ENCODE measurements around the gene RREB1.
"Not testable (repeated sequence)": the region's sequence is repeated elsewhere in the genome, so short reads cannot be mapped to it uniquely, and the experiment has no call there.

The RREB1 gene

GRCh38 chr6:7262746-7263518 is 155.2 kb downstream of the RREB1 start:
- Histone ChIP-seq H3K79me2 (ENCODE audit: insufficient read depth, low read length) (no peaks in the 10 kb centered on the region), H3K27ac (ENCODE audit: low read depth, low read length) (no peak overlapping the region), H3K36me3 (ENCODE audit: low read length) (no peaks in the 10 kb centered on the region), H4K20me1 (ENCODE audit: low read depth, low read length) (no peaks in the 10 kb centered on the region), H3K4me3 (ENCODE audit: insufficient read depth, low read length, poor library complexity, severe bottlenecking) (no peak overlapping the region), H3K9me3 (ENCODE audit: insufficient read depth, low read length) (no peaks in the 10 kb centered on the region), H2AFZ (ENCODE audit: low read depth, low read length, severe bottlenecking) (no peak overlapping the region), H3K4me2 (ENCODE audit: low read depth, low read length, poor library complexity, severe bottlenecking) (no peak overlapping the region), H3K9ac (ENCODE audit: low read length) (no peak overlapping the region), H3K27me3 (ENCODE audit: low read length) (no peaks in the 10 kb centered on the region), H3K9me2 (replicated peaks; ENCODE audit: insufficient read depth, low read length) (no peaks in the 10 kb centered on the region), H3F3A (ENCODE audit: insufficient read depth) (no peaks in the 10 kb centered on the region)
- TF ChIP-seq EZH2phosphoT487 (conservative IDR thresholded peaks at IDR 0.05; ENCODE audit: low read length): no peak
- TF ChIP-seq, protein P1, sequence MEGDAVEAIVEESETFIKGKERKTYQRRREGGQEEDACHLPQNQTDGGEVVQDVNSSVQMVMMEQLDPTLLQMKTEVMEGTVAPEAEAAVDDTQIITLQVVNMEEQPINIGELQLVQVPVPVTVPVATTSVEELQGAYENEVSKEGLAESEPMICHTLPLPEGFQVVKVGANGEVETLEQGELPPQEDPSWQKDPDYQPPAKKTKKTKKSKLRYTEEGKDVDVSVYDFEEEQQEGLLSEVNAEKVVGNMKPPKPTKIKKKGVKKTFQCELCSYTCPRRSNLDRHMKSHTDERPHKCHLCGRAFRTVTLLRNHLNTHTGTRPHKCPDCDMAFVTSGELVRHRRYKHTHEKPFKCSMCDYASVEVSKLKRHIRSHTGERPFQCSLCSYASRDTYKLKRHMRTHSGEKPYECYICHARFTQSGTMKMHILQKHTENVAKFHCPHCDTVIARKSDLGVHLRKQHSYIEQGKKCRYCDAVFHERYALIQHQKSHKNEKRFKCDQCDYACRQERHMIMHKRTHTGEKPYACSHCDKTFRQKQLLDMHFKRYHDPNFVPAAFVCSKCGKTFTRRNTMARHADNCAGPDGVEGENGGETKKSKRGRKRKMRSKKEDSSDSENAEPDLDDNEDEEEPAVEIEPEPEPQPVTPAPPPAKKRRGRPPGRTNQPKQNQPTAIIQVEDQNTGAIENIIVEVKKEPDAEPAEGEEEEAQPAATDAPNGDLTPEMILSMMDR (IDR thresholded peaks at IDR 0.05; ENCODE audit: insufficient read depth, low read length, poor library complexity, severe bottlenecking): no peak

GRCh38 chr6:7263519-7263805 is 155.7 kb downstream of the RREB1 start:
- H3F3A ChIP-seq (ENCODE audit: insufficient read depth): not testable (repeated sequence)

DNA sequence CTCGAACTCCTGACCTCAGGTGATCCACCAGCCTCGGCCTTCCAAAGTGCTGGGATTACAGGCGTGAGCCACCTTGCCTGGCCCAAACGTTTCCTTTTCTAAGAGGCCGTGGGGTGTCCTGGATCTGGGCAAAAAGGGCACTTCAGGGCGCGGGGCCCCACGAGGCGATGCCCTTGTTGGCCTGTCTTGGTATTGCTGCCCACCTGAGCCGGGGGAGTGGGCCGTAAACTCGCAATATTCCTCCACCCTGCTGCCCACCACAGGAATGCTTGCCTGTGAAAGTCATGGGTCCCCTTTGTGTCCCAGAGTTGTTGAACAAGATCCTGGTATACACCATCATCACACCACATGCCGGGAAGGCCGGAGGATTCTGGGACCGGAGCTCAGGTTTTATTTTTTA is 156.3 kb downstream of the RREB1 start:
- Histone ChIP-seq H3K27me3 (ENCODE audit: low read length) (no peaks in the 10 kb centered on the region), H3K4me3 (ENCODE audit: insufficient read depth, low read length, poor library complexity, severe bottlenecking) (no peak overlapping the region), H3F3A (ENCODE audit: insufficient read depth) (no peaks in the 10 kb centered on the region), H3K9me2 (replicated peaks; ENCODE audit: insufficient read depth, low read length) (no peaks in the 10 kb centered on the region), H3K27ac (ENCODE audit: low read depth, low read length) (no peak overlapping the region), H3K36me3 (ENCODE audit: low read length) (no peaks in the 10 kb centered on the region), H3K9ac (ENCODE audit: low read length) (no peak overlapping the region), H3K9me3 (ENCODE audit: insufficient read depth, low read length) (no peaks in the 10 kb centered on the region), H4K20me1 (ENCODE audit: low read depth, low read length) (no peaks in the 10 kb centered on the region), H3K79me2 (ENCODE audit: insufficient read depth, low read length) (no peaks in the 10 kb centered on the region), H2AFZ (ENCODE audit: low read depth, low read length, severe bottlenecking) (no peak overlapping the region), H3K4me2 (ENCODE audit: low read depth, low read length, poor library complexity, severe bottlenecking) (no peak overlapping the region)
- no peak for TF ChIP-seq EZH2phosphoT487 (conservative IDR thresholded peaks at IDR 0.05; ENCODE audit: low read length)
- TF ChIP-seq, protein P1 (IDR thresholded peaks at IDR 0.05; ENCODE audit: insufficient read depth, low read length, poor library complexity, severe bottlenecking): no peak

More at GRCh38 chr6:7263519-7263805, 155.7 kb downstream of the RREB1 start:
- H3K27ac ChIP-seq (ENCODE audit: low read depth, low read length); H3K79me2 ChIP-seq (ENCODE audit: insufficient read depth, low read length); H3K36me3 ChIP-seq (ENCODE audit: low read length); H3K4me2 ChIP-seq (ENCODE audit: low read depth, low read length, poor library complexity, severe bottlenecking); H3K9me3 ChIP-seq (ENCODE audit: insufficient read depth, low read length); H4K20me1 ChIP-seq (ENCODE audit: low read depth, low read length); H3K9me2 ChIP-seq (replicated peaks; ENCODE audit: insufficient read depth, low read length); H2AFZ ChIP-seq (ENCODE audit: low read depth, low read length, severe bottlenecking); H3K9ac ChIP-seq (ENCODE audit: low read length); H3K4me3 ChIP-seq (ENCODE audit: insufficient read depth, low read length, poor library complexity, severe bottlenecking); H3K27me3 ChIP-seq (ENCODE audit: low read length): not testable (repeated sequence)

DNA sequence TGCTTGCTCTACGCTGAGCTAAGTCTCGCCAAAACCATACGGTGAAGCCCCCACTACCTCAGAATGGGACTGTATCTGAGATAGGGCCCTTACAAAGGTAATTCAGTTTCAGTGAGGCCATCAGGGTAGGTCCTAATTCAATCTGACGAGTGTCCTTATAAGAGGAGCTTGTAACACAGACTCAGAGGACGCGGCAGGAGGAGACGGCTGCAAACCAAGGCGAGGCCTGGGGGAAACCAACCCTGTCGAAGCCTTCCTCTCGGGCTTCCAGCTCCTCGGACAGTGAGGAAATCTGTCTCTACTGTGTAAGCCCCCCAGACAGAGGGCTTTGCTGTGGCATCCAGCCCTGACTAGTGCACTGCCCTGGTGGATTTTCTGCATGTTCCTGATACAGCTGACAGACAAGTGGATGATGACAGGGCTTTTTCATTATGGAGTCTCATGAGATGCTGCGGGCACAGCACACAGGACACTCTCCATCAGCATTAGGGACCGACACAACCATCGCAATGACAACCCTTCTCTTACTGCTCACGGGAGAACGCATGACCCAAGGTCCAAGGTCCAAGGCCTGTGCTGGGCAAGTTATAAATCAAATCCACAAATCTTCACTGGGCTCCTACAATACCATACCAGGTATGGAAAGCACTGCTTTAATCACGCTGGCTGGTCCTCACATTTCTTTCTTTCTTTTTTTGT is 157.1 kb downstream of the RREB1 start:
- no peaks in the 10 kb centered on the region for H3K36me3 ChIP-seq (ENCODE audit: low read length)

GRCh38 chr6:7265385-7265726 is 157.6 kb downstream of the RREB1 start:
- H3K4me2 ChIP-seq (ENCODE audit: low read depth, low read length, poor library complexity, severe bottlenecking); H3K27me3 ChIP-seq (ENCODE audit: low read length); H3K9me2 ChIP-seq (replicated peaks; ENCODE audit: insufficient read depth, low read length); H3F3A ChIP-seq (ENCODE audit: insufficient read depth); H3K4me3 ChIP-seq (ENCODE audit: insufficient read depth, low read length, poor library complexity, severe bottlenecking); H2AFZ ChIP-seq (ENCODE audit: low read depth, low read length, severe bottlenecking); H3K9ac ChIP-seq (ENCODE audit: low read length); H4K20me1 ChIP-seq (ENCODE audit: low read depth, low read length); H3K36me3 ChIP-seq (ENCODE audit: low read length); H3K79me2 ChIP-seq (ENCODE audit: insufficient read depth, low read length); H3K27ac ChIP-seq (ENCODE audit: low read depth, low read length); H3K9me3 ChIP-seq (ENCODE audit: insufficient read depth, low read length): not testable (repeated sequence)

More for the DNA sequence above, 157.1 kb downstream of the RREB1 start:
- H3K9me2 ChIP-seq (replicated peaks; ENCODE audit: insufficient read depth, low read length): no peaks in the 10 kb centered on the region
- no peak overlapping the region for H3K9ac ChIP-seq (ENCODE audit: low read length)
- no peak overlapping the region for H2AFZ ChIP-seq (ENCODE audit: low read depth, low read length, severe bottlenecking)
- H3K4me2 ChIP-seq (ENCODE audit: low read depth, low read length, poor library complexity, severe bottlenecking): no peak overlapping the region
- H3K79me2 ChIP-seq (ENCODE audit: insufficient read depth, low read length): no peaks in the 10 kb centered on the region
- no peak for TF ChIP-seq EZH2phosphoT487 (conservative IDR thresholded peaks at IDR 0.05; ENCODE audit: low read length)
- TF ChIP-seq, protein P1 (IDR thresholded peaks at IDR 0.05; ENCODE audit: insufficient read depth, low read length, poor library complexity, severe bottlenecking): no peak
- no peak overlapping the region for H3K27ac ChIP-seq (ENCODE audit: low read depth, low read length)
- no peaks in the 10 kb centered on the region for H4K20me1 ChIP-seq (ENCODE audit: low read depth, low read length)
- H3K4me3 ChIP-seq (ENCODE audit: insufficient read depth, low read length, poor library complexity, severe bottlenecking): no peak overlapping the region
- no peaks in the 10 kb centered on the region for H3K27me3 ChIP-seq (ENCODE audit: low read length)
- H3F3A ChIP-seq (ENCODE audit: insufficient read depth): no peaks in the 10 kb centered on the region
- no peaks in the 10 kb centered on the region for H3K9me3 ChIP-seq (ENCODE audit: insufficient read depth, low read length)
